NCI-H146 treated with DMSO at 0.1 percent for 48 hours (cell line): ENCODE data around the gene ASIC4.

Experiments used
- DNase-seq: peaks from one replicate; lab custom pipeline; 2025; ENCODE audit not compliant: unreplicated experiment; lab: John Stamatoyannopoulos, UW

The ASIC4 gene, protein sequence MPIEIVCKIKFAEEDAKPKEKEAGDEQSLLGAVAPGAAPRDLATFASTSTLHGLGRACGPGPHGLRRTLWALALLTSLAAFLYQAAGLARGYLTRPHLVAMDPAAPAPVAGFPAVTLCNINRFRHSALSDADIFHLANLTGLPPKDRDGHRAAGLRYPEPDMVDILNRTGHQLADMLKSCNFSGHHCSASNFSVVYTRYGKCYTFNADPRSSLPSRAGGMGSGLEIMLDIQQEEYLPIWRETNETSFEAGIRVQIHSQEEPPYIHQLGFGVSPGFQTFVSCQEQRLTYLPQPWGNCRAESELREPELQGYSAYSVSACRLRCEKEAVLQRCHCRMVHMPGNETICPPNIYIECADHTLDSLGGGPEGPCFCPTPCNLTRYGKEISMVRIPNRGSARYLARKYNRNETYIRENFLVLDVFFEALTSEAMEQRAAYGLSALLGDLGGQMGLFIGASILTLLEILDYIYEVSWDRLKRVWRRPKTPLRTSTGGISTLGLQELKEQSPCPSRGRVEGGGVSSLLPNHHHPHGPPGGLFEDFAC

DNA sequence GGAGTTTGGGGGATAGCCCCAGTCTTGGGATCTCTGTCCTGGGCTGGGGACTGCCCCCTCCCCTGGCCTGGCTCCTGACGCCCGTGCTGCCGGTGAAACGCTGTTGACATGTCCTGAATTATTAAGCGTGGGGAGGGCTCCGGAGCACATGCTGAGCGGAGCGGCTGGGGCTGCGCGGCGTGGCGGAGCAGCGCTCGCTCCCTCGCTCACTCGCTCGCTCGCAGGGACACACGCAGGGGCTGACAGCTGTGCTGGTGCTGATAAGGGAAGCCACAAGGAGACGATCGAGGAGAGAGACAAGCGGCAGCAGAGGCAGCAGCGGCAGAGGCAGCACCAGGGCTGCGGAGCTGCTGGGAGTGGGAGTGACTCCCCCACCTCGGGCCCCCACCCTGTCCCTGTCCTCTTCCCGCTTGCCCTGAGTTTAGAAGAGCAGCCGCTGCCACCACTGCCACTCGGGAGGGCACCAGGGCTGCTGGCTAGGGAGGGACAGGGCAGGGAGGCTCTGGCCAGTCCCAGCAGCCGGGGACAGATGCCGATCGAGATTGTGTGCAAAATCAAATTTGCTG, at the start of gene ASIC4:
Gene ASIC4, plus strand, starts transcription at position 287 of the 566 bp plus-strand sequence. Its CDS starts 243 bp downstream, at position 530.
- DNase-seq: no peak

DNA sequence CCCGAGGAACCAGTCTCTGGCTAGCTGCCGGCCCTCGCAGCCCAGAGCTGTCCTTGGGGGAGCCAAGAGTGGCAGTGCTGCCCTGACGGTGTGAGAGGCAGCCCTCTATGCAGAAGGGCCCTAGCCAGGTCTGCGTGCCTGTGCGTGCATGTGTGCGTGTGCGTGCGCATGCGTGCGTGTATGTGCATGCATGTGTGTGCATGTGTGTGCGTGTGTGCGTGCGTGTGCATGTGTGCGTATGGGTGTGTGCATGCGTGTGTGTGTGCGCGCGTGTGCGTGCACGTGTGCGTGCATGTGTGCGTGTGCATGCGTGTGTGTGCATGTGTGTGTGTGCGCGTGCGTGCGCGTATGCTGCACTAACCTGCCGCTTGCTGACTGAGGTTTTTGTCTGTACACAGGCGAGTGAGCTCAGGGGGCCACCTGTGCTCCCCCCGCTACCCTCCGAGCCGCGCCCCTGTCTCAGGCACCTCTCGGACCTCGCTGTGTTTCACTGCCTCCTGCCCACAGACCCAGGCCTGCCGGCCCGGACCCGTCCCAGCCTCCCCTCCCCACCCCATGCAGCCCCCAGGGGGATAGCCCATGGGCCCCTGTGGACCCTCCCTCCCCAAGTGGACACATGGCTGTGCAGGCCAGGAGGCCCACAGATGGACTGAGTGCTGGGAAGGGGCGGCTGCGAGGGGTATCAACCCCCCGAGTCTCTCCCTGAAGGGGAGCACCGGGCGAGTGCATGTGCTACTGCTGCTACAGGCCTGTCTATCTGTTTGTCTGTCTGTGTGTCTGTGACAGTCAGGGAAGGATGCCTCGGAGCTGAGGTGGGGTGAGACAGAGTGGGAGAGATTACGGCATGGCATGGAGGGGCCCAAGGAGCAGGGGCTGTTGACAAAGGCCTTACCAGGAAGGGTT, 48.4 kb upstream of the ASIC4 start:
- no peak for DNase-seq

DNA sequence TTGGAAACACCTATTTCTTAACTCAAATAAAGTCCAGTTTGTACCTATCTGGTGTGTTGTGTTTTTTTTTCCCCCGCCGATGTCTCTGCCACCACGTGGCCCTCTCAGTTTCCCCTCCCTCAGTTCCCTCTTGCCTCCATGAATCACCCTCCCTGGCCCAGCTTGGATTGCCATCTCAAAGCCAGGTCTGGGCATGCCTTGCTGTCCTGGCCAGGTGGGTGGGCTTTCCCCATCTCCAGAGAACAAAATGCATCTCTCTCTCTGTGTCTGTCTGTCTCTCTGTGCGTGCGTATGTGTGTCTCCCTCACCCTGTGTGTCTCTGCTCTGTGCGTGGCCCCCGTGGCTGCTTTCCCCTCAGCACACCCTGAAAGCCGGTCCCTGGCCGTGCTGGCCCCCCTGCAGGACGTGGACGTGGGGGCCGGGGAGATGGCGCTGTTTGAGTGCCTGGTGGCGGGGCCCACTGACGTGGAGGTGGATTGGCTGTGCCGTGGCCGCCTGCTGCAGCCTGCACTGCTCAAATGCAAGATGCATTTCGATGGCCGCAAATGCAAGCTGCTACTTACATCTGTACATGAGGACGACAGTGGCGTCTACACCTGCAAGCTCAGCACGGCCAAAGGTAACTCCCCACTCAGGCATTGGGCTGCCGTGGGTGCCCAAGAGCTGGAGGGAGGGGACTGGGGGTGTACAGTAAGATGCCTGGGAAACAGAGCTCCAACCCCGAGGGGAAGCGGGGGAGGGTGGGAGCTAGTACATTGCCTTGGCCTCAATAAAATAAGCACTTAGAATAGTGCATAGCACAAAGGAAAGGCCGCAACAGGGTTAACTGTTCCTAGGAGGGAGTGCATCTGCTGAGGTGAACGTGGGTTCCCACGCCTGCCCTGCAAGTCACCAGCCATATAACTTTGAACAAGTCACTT, 47.2 kb upstream of the ASIC4 start:
- no peak for DNase-seq

DNA sequence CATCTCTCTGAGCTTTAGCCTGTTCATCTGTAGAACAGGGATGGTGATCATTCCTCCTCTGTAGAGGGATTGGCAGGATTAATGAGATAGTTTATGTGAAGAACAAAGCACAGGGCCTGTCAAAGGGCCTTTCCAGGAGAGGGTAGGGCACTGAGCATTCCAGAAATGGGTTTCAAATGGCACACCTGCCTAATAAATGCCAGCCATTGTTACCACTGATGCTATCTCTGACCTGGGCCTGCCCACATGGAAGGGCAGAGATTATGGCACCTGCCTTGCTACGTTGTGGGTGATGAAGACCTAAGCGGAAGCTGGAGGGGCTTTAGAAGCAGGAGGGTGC, 46.6 kb upstream of the ASIC4 start:
- DNase-seq: no peak

DNA sequence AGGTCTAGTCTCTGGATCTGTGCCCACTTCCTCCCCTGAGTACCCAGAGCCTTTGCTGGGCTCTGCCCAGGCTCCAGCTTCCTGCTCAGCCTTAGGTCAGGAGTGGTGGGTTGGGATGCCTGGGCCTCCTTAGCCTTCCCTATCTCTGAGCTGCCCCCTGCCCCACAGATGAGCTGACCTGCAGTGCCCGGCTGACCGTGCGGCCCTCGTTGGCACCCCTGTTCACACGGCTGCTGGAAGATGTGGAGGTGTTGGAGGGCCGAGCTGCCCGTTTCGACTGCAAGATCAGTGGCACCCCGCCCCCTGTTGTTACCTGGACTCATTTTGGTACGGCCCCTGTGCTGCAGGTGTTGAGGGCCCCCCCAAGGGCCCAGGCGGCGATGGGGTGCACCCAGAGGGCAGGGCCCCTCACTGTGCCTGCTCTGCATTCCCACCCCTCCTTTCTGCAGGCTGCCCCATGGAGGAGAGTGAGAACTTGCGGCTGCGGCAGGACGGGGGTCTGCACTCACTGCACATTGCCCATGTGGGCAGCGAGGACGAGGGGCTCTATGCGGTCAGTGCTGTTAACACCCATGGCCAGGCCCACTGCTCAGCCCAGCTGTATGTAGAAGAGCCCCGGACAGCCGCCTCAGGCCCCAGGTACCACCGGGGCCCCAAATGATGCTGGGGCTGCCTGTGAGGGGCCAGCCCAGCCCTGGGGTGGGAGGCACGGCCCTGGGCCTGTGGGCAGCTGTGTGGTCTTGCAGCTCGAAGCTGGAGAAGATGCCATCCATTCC, 45.7 kb upstream of the ASIC4 start:
- no peak for DNase-seq

DNA sequence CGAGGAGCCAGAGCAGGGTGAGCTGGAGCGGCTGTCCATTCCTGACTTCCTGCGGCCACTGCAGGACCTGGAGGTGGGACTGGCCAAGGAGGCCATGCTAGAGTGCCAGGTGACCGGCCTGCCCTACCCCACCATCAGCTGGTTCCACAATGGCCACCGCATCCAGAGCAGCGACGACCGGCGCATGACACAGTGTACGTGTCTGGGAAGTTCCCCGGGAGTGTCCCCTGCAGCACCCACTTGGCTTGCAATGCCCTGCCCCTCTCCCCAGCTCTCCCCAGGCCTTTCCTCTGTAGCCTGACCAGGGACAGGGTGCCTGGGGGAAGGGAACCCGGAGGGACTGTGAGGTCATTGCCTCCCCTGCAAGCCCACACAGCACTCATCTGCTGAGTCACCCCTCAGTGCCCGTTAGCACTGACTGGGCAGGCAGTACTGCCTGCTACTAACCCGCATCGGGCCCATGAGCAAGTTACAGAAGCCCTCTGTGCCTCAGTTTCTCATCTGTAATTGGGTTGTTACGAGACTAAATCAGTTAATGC, 45.0 kb upstream of the ASIC4 start:
- no peak for DNase-seq

DNA sequence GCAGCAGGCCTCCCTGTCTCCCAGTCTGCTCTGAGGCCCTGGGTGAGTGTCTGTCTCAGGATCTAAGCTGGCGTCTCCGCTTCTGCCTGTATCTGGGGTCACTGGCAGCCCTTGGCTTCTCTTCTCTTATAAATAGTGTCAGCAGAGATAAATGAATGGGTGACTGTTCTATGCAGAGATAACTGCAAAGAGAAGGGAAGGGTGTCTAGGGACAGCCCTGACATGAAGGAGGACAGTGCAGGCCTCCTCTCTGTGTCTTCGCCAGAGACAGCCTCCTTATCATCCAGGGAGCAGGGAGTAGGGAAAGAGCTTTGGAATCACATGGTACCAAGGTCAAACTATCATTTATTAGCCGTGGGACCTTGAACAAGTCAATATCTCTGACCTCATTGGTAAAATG, 43.9 kb upstream of the ASIC4 start:
- DNase-seq: no peak

DNA sequence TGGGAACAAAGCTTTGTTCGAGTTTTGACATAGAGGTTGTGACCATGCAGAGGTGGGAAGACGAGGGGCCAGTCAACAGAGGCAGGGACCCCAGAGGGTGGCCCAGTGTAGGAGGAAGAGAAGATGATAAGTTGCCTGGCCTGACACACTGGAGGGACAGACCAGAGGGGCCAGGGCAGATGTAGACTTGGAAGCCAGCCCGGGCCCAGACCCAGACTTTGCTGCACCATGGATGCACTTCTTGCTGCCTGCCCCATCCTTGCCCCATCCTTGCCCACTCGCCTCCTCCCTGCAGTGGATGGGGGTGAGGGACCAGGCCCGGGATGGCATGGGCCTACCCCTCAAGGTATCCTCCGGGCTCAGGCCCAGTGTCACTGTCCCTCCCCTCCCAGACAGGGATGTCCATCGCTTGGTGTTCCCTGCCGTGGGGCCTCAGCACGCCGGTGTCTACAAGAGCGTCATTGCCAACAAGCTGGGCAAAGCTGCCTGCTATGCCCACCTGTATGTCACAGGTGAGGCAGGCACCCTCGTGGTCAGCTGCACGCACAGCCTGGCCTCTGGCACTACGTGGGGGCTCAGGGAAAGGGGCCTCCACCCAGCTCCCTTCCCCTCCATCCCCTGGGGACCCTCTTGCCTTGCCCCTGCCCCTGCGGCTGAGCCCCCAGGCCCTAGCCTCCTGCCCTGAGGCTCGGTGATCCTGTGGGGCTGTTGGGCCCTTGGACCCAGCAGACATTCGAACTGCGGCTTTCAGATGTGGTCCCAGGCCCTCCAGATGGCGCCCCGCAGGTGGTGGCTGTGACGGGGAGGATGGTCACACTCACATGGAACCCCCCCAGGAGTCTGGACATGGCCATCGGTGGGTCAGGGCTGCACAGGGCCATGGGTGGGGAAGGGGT, 42.6 kb upstream of the ASIC4 start:
- no peak for DNase-seq

DNA sequence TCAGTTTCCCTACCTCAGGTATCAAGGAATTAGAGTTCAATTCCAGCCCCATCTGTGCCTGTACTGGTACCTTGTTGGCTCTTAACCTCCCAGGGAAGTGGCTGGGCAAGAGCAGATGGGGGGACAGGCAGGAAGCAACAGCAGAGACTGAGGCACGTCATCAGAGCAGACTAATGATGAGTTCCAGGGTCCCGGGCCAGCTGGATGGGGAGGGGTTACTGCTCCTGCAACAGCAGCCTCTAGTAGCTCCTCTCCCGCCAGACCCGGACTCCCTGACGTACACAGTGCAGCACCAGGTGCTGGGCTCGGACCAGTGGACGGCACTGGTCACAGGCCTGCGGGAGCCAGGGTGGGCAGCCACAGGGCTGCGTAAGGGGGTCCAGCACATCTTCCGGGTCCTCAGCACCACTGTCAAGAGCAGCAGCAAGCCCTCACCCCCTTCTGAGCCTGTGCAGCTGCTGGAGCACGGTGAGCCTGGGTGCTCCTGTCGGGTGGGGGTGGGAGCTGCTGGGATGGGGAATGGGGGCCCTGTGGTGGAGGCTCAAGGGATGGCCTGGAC, 41.6 kb upstream of the ASIC4 start:
- DNase-seq: no peak

DNA sequence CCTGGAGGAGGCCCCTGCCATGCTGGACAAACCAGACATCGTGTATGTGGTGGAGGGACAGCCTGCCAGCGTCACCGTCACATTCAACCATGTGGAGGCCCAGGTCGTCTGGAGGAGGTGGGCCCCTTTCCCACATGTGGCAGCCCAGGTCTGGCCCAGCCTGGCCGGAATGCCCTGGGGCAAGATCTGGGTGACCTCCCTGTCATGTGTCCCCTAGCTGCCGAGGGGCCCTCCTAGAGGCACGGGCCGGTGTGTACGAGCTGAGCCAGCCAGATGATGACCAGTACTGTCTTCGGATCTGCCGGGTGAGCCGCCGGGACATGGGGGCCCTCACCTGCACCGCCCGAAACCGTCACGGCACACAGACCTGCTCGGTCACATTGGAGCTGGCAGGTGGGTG, 40.8 kb upstream of the ASIC4 start:
- DNase-seq: no peak

DNA sequence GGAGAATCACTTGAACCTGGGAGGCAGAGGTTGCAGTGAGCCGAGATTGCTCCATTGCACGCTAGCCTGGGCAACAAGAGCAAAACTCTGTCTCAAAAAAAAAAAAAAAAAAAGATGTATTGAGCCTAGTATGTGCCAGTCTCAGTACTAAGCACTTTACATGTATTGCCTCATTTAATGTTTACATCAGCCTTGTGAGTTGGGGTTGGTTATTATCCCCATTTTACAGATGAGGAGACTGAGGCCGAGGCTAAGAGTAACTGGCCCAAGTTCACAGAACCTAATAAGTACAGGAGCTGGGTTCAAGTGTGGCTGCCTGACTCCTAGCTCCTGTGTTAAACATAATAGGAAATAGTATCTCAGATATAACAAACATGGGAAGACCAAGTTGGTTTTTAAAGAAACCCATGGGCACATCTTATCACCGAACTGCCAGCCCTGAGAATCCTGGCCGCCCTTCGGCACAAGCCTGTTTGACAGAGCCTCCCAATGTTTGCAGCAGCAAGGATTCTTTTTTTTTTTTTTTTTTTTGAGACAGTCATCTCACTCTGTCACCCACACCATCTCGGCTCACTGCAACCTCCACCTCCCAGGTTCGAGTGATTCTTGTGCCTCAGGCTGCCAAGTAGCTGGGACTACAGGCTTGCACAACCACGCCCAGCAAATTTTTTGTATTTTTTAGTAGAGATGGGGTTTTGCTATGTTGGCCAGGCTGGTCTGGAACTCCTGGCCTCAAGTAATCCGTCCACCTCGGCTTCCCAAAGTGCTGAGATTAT, 39.8 kb upstream of the ASIC4 start:
- no peak for DNase-seq

DNA sequence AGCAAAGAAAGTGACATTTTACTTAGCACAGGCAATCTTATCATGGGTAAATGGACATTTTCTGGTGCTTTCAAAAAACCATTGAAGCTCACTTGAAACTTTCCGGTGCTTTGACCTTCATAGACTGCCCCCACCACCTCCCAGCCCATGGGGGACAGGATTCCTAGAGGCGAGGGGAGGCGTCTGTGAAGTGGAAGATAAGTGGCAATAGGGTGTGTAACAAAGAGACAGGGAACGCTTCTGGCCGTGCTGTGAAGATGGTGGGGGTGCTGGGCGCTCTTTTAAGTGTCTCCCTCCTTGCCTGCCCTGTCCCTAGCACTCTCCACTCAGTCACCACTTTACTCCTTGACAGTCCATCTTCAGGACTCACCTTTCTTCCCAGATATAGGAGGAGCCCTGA, 39.0 kb upstream of the ASIC4 start:
- no peak for DNase-seq

DNA sequence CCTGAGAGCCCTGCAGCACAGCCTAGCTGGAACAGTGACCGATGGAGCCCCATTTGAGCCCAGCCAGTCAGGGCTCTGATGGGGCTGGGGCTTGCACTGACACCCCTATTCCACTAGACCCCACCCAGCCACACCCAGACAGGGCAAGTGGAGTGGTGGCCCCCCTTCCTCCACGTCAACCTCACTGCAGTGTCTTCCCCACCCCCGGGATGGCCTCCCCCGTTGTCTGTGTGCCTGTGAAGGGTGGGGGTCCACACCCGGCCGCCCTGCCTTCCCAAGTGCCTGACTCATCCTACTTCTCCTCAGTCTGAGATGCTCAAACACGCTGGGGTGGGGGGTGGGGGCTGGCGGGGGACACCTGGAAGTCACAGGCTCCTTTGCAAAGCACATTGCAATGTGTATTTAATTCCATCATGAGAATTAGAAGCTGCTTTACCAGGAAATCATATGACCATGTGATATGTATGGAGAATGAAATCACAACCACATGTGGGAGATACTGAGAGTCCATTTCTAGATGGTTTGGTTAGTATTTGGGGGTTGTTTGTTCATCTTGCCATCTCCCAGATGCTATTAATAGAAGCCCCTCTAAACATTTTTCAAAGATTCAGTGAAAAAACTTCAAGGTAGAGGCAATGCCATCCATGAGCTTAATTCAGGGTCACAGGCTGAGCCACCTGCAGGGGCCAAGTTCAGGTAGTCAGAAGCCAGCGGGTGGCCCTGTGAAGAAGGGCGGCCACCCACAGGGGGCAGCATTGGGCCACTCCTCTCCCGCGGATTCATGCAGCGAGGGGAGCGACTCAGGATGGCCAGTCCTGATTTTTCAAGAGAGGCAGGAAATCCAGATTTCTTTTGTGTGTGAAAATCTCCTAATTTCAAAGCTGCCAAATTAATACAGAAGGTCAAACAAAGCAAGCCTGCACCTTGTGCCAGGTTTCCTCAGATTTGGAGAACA, 38.3 kb upstream of the ASIC4 start:
- DNase-seq: no peak

DNA sequence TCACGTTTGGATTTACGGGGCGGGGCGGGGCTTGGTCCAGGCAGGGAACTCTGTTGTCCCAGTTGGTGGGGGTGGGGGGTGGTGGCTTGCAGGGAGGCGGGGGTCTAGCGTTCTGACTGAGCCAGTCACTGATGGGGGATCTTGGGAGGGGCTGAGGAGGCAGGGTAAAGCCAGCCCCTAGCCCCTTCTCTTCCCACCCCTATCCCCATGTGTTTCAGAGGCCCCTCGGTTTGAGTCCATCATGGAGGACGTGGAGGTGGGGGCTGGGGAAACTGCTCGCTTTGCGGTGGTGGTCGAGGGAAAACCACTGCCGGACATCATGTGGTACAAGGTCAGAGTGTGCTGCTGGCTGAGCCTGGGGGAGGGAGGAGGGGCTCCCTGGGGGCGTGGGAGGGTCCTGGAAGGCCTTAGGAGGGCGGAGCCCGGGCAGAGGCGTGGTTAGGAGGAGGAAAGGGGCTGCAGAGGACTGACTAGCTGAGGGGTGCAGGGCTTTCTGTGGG, 37.6 kb upstream of the ASIC4 start:
- DNase-seq: no peak

DNA sequence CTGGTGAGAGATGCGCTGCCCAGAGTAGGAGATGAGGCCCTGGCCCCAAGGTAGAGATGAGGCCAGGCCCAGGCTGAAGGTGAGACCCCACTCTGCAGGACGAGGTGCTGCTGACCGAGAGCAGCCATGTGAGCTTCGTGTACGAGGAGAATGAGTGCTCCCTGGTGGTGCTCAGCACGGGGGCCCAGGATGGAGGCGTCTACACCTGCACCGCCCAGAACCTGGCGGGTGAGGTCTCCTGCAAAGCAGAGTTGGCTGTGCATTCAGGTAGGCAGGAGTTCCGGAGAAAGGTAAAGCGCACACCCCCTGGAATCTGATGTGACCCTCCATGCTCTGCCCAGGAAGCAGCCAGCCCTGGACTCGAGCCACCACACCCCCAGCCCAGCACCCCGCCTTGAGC, 37.1 kb upstream of the ASIC4 start:
- DNase-seq: no peak

DNA sequence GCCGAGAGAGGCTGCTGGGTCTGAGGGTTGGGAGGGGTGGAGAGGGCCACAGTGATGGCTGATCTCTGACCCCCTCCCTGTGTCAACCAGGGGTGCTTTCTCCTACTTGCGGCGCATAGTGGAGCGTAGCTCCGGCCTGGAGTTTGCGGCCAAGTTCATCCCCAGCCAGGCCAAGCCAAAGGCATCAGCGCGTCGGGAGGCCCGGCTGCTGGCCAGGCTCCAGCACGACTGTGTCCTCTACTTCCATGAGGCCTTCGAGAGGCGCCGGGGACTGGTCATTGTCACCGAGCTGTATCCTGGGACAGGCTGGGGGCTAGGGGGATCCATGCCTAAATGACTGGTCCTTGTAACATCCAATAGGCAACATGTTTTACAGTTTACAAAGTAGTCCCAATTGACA, 36.5 kb upstream of the ASIC4 start:
- no peak for DNase-seq
